Activated naive CD8-positive, alpha-beta T cell treated with anti-CD3 and anti-CD28 coated beads, Interleukin-2, amount 50 U/mL, for 16 hours (primary cell): ENCODE data around the gene TNFRSF4.

ENCODE experiments used
- DNase-seq: peaks from one replicate; pipeline ENCODE4 v3.0.0-alpha.2; 2020; ENCODE audit warnings: low read depth, low spot score

The TNFRSF4 gene

DNA sequence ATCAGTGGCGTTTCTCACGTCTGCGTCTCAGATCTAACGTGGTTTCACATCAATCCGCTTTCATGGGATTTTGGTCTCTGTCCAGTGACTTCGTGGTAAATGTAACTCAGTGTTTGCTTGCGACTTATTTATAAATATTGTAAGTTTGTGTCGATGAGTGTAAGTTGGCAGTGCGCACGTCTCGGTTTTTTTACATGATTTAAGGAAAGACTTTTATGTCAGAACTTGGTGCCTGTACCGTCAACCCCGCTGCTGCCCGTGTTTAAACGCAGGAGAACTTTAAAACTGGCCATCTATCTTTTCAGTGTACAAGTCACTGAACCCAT is 19.6 kb upstream of the TNFRSF4 start:
- no peak for DNase-seq

DNA sequence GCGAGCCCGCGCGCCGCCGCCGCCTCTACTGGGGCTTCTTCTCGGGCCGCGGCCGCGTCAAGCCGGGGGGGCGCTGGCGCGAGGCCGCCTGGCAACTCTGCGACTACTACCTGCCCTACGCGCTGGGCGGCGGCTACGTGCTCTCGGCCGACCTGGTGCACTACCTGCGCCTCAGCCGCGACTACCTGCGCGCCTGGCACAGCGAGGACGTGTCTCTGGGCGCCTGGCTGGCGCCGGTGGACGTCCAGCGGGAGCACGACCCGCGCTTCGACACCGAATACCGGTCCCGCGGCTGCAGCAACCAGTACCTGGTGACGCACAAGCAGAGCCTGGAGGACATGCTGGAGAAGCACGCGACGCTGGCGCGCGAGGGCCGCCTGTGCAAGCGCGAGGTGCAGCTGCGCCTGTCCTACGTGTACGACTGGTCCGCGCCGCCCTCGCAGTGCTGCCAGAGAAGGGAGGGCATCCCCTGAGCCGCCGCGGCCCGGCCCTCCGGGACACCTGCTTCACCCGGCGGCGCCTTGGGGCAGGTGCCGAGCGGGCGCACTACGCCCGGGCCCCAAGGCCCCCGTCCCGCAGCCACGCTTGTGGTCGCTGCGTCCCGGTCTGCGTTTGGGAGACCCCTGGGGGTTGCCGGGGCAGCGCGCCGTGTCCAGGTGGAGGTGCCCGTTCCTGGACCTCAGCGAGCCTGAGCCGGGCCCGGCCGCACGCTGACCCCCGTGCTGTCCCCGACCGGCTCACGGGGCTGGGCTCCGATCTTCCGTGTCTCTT is 19.0 kb upstream of the TNFRSF4 start:
- DNase-seq: no peak

DNA sequence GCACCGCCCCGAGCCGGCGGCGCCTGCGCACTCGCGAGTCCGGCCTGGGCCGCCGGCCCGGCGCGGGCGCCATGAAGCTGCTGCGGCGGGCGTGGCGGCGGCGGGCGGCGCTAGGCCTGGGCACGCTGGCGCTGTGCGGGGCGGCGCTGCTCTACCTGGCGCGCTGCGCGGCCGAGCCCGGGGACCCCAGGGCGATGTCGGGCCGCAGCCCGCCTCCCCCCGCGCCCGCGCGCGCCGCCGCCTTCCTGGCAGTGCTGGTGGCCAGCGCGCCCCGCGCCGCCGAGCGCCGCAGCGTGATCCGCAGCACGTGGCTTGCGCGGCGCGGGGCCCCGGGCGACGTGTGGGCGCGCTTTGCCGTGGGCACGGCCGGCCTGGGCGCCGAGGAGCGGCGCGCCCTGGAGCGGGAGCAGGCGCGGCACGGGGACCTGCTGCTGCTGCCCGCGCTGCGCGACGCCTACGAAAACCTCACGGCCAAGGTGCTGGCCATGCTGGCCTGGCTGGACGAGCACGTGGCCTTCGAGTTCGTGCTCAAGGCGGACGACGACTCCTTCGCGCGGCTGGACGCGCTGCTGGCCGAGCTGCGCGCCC is 18.3 kb upstream of the TNFRSF4 start, which contains the start of gene B3GALT6:
Gene B3GALT6 (plus strand): TSS at position 30 of the 588 bp plus-strand sequence. CDS start 42 bp downstream, at position 72.
- no peak for DNase-seq

DNA sequence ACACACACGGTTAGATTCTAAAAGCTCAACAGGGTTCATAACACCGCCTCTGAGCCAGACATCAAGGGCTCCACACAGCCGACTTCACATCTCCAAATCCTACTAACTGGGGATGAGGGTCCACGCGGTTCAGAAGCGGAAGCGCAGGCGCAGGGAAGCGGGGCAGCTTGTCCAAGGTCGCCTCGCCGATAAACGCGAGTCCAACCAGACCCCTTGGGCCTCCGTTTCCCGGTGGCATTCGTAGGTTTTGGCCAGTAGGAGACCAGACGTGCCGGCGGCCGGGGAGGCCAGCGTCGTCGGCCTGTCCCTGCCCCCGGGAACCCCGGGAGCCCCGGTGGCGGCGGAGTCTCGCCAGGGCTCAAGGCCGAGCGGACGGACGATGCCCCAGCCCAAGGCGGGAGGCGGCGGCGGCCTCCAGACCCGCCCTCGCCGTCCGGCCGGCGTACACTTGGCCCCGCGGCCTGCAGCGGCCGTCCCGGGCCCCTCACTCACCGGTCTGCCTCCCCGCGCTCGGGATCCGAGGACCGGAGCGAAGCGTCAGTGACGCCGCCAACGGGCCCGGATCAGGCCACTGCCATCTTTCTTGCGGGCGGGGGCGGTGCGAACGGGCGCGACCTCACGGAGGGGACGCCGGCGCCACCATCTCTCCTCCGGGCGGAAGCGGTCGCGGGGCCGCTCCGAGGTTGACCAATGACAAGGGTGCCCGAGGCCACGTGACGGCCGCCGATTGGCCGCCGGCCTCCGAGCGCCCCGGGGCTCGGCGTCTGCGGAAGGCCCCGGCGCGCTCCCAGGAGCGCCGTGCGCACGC is 17.7 kb upstream of the TNFRSF4 start, which contains the start of gene SDF4:
Gene SDF4 (minus strand): TSS at position 602 of the 808 bp plus-strand sequence. CDS start 3,229 bp downstream, outside the sequence.
- DNase-seq: peak; percentile 93

DNA sequence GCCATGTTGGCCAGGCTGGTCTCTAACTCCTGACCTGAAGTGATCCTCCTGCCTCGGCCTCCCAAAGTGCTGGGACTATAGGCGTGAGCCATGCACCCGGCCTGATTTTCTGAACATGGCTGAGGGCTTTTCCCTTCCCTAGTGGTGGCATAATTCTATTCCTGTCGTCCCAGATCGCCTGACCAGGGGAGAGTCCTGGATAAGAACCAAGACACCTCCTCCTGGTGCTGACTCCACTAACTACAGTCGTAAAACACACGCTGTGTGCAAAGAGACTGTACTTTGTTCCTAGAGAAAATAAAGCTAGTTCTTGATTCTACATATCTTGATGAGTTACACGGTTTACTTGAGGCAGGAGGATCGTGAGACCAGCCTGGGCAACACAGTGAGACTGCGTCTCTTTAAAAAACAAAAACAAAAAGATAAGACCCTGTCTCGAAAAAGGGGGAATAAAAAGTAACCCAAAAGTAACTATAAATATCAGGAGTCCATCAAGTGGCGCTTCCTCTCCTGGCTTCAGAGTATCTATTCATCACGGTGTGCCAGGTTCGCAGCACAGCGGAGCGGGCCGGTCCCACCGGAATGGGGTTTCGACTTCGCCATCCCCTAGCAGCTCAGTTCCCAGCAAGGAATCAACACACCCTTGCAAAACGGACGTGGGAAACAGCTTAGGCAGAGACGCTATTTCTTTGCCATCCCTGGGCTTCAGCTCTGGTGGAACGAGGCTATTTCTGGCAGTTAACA is 16.9 kb upstream of the TNFRSF4 start:
- DNase-seq: no peak

DNA sequence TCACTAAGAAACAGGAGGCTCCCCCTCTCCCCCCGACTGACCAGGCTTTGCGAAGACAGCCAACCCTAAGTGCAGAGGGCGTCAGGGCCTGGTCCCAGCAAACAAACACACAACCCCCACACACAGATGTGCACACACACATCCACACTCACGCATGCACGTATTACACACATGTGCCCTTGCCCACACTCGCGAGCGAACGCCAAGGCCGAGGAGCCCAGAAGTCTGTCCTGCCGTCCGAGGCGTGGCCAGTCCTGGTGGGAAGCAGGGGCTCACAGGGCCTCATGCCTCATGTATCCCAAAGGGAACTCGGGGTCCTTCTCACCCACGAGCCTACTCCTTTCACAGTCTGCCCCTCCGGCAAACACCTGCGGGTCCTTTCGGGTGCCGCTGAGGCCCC is 15.8 kb upstream of the TNFRSF4 start:
- DNase-seq: no peak

DNA sequence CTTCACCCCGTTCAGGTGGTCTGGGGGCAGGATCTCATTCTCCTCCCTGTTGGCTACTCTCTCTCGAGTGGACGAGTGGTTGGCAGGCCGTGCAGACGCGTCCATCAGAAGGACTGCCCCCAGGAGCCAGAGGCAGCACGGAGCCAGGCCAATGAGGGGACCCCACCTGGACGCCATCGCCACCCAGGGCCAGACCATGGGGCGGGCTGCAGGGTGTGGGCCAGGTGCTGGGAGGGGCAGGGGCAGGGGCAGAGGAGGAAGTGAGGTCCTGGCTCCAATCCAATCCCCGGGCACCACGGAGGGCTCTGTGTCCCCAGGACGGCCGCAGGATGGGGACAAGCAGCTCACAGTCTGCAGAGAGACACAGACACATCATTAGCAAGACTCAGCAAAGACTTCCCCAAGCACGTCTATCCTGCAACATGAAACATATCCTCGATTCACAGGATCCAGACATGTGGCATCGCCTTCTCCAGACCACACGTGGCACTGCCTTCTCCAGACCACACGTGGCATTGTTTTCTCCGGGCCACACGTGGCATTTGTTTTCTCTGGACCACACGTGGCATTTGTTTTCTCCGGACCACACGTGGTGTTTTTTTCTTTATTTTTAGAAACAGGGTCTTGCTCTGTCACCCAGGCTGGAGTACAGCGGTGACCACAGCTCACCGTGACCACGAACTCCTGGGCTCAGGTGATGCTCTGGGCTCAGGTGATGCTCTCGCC is 14.8 kb upstream of the TNFRSF4 start:
- no peak for DNase-seq

DNA sequence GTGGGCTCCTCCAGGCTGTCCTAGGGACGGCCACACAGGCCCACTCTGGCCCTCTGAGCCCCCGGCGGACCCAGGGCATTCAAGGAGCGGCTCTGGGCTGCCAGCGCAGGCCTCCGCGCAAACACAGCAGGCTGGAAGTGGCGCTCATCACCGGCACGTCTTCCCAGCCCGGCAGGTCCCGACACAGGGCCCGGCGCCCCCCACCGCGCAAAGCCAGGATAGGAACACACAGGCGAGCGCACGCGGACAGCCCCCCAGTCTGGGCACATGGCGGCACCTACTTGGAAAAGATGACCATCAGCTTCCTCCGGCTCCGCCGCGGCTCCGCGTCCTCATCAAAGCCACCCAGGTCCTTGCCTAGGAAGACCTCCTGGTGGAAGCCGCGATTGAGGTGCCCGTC is 14.2 kb upstream of the TNFRSF4 start:
- no peak for DNase-seq

DNA sequence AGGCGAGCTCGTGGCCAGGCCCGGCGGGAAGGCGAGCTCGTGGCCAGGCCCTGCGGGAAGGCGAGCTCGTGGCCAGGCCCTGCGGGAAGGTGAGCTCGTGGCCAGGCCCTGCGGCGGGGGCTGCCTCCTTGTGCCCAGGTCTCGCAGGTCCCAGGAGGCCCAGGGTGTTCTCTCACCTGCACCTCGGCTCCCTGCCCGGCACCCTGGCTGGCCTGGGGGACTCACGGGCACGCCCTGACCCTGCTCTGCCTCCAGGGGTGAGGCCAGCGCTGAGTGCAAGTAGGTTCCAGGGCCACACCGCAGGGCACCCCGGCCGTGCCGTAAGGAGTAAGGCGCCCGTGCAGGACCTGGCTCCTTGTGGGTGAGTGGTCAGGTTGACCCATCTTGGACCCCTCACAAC is 13.4 kb upstream of the TNFRSF4 start:
- no peak for DNase-seq

DNA sequence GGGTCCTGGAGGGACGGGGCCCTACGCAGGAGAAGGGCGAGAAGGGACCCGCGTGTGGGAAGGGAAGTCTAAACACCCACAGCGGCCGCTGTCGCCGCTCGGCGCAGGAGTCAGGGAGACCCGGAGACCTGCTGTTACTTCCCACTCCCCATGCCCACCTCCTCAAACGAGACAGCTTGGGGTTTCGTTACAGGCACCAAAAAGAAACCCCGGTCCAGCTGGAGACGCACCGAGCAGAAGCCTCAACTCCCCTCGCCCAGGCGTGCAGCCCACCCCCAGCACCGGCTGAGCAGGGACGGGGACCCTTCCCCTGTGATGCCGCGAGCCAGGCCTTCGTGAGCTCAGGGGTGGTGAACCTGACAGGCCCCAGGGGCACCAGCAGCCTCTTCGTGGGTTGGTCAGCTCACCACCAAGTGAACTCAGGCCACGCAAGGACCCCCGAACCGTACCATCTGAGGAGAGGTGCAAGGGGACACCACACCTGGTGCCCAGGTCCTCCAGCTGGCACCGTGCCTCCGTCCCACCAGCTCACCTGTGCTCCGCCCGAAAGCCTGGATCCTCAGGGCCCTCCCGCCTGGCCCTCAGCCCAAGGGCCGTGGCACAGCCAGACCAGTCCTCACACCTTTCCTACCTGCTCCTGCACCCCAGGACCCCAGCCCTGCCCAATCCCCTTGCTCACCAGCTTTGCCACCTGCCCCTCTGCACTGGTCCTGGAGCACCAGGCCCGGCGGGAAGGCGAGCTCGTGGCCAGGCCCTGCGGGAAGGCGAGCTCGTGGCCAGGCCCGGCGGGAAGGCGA is 12.8 kb upstream of the TNFRSF4 start:
- no peak for DNase-seq

DNA sequence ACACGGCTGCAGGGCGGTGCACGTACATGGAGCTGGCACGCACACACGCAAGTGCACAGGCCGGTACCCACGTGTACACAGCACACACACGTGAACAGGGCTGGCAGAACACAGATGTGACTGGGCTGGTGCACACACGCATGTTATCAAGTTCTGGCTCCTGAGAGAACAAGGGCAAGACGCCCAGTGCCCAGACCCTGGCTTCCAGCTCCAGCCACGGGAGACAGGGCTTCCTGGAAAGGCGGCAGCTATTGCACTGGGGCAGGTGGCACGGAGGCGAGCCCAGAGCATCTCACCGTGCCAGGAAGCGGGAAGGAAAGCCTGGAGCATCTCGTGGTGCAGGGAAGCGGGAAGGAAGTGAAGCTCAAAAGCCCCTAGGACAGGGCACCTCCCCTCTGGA is 12.0 kb upstream of the TNFRSF4 start:
- DNase-seq: no peak

DNA sequence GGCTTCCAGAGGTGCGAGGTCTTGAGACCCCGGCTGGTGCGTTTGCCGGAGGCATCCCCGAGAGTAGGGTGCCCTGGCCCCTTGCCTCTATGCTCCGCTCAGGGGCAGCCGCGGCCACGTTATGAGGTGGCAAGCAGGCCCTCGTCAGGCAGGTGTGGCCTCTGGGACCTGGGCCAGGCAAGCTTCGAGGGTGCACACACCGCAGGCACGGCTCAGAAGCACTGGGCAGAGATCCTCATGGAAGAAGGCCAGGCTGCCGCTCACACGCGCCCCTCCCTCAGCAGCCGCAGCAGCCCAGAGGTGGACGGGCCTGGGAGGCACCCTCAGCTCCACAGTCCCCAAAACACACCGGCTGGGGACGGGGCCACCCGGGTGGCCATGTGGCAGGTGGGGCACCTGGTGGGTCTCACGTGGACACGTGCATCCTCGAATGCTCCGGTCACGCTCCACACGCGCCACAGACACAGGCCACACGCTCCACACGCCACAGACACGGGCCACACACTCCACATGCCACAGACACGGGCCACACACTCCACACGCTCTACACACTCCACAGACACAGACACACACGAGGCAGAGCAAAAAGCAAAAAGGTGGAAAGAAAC is 11.4 kb upstream of the TNFRSF4 start:
- no peak for DNase-seq

DNA sequence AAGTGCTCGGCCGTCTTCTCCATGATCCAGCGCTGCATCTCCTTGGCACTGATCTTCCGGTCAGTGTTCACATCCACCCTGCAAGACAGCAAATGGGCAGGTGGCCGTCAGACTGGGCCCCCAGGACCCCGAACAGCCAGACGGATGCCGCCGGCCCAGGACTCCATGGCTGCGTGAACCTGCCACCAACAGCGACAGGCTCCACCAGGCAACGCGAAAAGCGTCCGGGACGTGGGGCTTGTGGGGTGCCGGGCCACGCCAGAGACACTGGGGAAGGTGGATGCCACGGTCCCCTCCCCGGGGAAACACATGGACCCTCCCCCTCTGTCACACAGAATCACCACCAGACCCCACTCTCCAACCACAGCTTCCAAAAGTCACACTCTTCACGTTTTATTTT is 9.9 kb upstream of the TNFRSF4 start:
- DNase-seq: no peak

DNA sequence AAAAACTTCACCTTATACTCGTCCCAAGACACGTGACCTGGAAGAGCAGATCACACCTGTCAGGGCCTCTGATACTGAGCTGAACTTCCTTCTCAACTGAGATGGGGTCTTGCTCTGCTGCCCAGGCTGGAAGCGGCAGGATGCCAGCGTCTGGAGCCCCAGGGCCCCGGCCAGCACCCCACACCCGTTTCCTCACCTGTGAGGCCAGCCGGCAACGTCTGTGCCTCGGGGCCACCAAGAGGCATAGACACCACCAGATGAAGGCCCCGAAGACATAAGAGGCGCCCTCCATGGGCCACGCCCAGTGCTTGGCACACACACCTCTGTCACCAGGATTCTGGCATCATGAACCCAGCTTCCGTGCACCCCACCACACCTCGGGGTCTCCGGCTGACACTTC is 9.4 kb upstream of the TNFRSF4 start:
- no peak for DNase-seq

DNA sequence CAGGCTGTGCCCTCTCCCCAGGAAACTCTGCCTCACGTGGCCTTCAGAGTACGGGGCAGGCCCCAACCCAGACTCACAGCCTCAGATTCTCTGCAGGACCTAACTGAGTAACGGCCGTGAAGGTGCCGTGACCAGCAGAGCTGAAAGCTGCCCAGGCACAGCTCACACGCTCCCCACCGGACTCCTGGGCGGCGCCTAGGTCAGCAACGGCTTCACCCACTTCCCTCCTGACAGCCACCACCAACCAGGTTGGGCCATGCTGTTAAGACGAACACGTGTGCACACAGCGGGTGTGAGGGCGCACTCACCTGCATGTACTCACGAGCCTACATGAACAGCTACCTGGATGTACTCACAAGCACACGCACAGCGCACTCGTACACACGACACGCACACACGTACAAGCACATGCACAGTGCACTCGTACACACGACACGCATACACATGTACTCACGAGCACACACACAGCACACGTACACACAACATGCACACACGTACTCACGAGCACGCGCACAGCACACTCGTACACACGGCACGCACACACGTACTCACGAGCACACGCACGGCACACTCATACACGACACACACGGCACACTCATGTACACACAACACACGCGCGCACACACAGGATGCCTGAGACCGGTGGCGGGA is 8.7 kb upstream of the TNFRSF4 start:
- DNase-seq: no peak

DNA sequence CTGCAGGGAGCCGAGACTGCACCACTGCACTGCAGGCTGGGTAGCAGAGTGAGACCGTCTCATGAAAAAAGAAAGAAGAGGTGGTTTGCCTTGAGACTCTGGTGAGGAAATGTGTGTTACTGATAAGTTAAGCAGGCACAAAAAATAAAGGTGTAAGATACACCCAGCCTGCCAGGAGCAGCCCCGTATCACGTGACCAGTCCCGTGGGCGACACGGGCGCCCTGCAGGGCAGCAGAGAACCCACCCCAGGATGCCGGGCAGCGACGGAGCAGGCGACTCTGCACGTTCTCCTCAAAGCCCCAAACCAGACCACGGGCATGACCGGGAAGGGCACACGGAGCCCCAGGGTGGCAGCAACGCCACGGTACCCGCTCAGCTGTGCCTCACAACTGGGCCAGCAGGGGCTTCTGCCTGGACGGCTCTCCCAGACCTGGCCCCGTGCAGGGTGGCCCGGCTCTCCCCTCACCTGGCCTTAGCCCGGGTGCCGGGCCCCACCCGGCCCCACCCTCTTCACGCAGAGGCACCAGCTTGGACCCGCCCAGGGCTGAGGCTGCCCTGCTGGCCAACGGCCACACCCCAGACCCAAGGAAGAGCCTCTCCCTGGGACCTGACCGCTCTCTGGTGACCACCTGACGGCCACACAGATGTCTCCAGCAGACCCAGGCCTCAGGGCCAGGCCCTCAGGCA is 8.1 kb upstream of the TNFRSF4 start:
- DNase-seq: no peak

DNA sequence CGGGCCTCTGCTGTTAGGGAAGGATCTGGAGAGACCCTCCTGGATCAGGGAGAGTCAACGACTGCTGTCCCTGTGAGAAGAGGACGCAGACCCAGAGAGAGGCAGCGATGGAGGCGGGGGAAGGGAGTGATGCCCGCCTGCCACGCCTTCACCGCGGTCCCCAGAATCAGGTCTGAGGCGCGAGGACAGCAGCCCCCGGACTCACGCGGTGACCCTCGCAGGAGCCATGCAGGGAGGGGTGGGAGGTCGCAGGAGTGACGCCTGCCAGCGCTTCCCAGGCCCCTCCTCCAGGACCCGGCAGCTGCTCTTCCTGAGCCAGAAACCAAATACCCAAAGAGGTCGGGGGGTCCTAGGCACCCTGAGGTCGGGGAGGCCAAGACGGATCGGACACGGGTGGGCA is 6.2 kb upstream of the TNFRSF4 start:
- DNase-seq: no peak

DNA sequence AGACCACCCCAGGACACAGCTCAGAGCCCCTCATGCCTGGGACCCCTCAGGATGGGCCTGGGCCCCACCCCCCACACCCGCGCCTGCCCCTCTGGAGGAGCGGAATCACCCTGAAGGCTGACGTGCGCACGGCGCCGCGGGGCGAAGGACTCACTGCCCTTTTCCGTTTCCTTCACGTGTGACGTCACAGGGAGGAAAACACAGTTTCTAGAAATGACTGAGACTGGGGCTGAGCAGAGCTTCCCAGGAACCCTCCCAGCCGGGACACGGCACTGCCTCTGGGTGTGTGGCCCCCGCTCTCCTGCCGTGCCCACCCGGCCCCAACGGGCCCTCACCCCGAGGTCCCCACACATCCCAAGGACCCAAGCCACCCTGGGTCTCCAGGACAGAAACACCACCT is 5.4 kb upstream of the TNFRSF4 start:
- DNase-seq: no peak
